Suprapubic skin (tissue), 4 donors: ENCODE measurements around the gene MYO18A. TPM values are rescaled to one million over a fixed set of nuclear protein-coding genes. Genes with fewer than 3 reads are reported as not detected.

Experiments
- DNase-seq, 2 donors: peaks; one replicate each; pipeline ENCODE4 v3.0.0-alpha.2; 2019; ENCODE audit warnings: low spot score in 2 of 2
- H3K27ac ChIP-seq: fragments of 200-600 bp; sonication (generic); one replicate; pipeline ENCODE4 v1.5.1; 2019
- H3K27me3 ChIP-seq: fragments of 200-600 bp; sonication (generic); one replicate; pipeline ENCODE4 v1.5.1; 2019
- H3K36me3 ChIP-seq: fragments of 200-600 bp; sonication (generic); one replicate; pipeline ENCODE4 v1.5.1; 2019
- H3K4me1 ChIP-seq: fragments of 200-600 bp; sonication (generic); one replicate; pipeline ENCODE4 v1.5.1; 2019
- H3K4me3 ChIP-seq: fragments of 200-600 bp; sonication (generic); one replicate; pipeline ENCODE4 v1.5.1; 2019; ENCODE audit warnings: mild to moderate bottlenecking
- H3K9me3 ChIP-seq: fragments of 200-600 bp; sonication (generic); one replicate; pipeline ENCODE4 v1.5.1; 2019
- EP300 ChIP-seq: sonication (generic); formaldehyde crosslinking; IDR thresholded peaks from one replicate; pipeline ENCODE4 v1.6.1; 2017; ENCODE audit warnings: antibody characterized with exemption
- POLR2A ChIP-seq, 2 donors: fragments of 450-650 bp; IDR thresholded peaks; one replicate each; pipeline ENCODE4 v1.6.1; 2017; ENCODE audit warnings: antibody characterized with exemption in 2 of 2, mild to moderate bottlenecking in 2 of 2, moderate library complexity in 2 of 2
- POLR2AphosphoS5 ChIP-seq, 3 donors: sonication (generic); formaldehyde crosslinking; IDR thresholded peaks; one replicate each; pipeline ENCODE4 v1.6.1; 2017; ENCODE audit warnings: antibody characterized with exemption in 3 of 3
- WGBS: methylation state at CpG from one replicate; pipeline ENCODE4 v1.1.5; 2018; 5-methylcytosine and 5-hydroxymethylcytosine counted together
- total RNA-seq, 4 donors: library from RNA; depleted of rRNA; stranded (reverse); fragments of >200 nt; gene quantifications; one replicate each; pipeline ENCODE4 v1.1.0, GENCODE V29; 2016
- TF ChIP-seq, protein P1 (sequence below), 2 donors: fragments of 200-600 bp in 1 of 2; fragments of 450-650 bp in 1 of 2; sonication (generic) in 1 of 2; IDR thresholded peaks; one replicate each; pipeline ENCODE4 v1.5.1; 2016 to 2019; ENCODE audit warnings: antibody characterized with exemption in 2 of 2, mild to moderate bottlenecking in 1 of 2, moderate library complexity in 1 of 2

MYO18A gene
- total RNA-seq, 4 donors from 2014 or later: 87.6 to 253 (median 106) TPM

DNA sequence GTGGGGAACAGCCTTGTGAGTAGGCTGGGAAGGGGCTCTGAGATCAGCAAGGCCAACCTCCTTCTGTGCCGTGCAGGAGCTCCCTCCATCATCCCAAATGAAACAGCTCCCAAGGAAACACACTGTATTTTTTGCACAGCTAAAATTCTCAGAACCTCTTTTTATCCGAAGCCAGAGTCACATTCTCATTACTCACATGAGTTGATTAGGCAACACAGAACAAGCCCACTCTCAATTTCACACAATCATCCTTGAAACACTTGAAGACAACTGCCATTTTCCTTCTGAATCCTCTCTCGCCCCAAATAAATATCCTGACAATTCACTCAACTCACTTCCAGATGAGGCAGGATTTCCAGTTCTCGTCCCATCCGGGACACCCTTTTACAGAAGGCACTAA is 66.1 kb downstream of the MYO18A start:
- no peaks in the 10 kb centered on the region for H3K9me3 ChIP-seq
- H3K4me1 ChIP-seq: peaks cover 25% of the 10 kb centered on the region
- H3K36me3 ChIP-seq: peaks cover 75% of the 10 kb centered on the region
- 85% methylated on average over 5 of the region's 5 CpGs for WGBS
- no peak overlapping the region for H3K27ac ChIP-seq
- H3K4me3 ChIP-seq: no peak overlapping the region
- TF ChIP-seq, protein P1, sequence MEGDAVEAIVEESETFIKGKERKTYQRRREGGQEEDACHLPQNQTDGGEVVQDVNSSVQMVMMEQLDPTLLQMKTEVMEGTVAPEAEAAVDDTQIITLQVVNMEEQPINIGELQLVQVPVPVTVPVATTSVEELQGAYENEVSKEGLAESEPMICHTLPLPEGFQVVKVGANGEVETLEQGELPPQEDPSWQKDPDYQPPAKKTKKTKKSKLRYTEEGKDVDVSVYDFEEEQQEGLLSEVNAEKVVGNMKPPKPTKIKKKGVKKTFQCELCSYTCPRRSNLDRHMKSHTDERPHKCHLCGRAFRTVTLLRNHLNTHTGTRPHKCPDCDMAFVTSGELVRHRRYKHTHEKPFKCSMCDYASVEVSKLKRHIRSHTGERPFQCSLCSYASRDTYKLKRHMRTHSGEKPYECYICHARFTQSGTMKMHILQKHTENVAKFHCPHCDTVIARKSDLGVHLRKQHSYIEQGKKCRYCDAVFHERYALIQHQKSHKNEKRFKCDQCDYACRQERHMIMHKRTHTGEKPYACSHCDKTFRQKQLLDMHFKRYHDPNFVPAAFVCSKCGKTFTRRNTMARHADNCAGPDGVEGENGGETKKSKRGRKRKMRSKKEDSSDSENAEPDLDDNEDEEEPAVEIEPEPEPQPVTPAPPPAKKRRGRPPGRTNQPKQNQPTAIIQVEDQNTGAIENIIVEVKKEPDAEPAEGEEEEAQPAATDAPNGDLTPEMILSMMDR (IDR thresholded peaks at IDR 0.05): no peak
- TF ChIP-seq POLR2AphosphoS5 (IDR thresholded peaks at IDR 0.05) (no peak), POLR2A (IDR thresholded peaks at IDR 0.05) (no peak), EP300 (no peak)
- no peak for DNase-seq
- no peaks in the 10 kb centered on the region for H3K27me3 ChIP-seq

- DNase-seq: no peak
- TF ChIP-seq, protein P1 (IDR thresholded peaks at IDR 0.05): no peak
- TF ChIP-seq POLR2AphosphoS5 (IDR thresholded peaks at IDR 0.05) (no peak), POLR2A (IDR thresholded peaks at IDR 0.05) (no peak), EP300 (no peak)
- peaks cover 75% of the 10 kb centered on the region for H3K36me3 ChIP-seq
- no peaks in the 10 kb centered on the region for H3K27me3 ChIP-seq
- H3K27ac ChIP-seq: no peak overlapping the region
- peaks cover 25% of the 10 kb centered on the region for H3K4me1 ChIP-seq
- no peaks in the 10 kb centered on the region for H3K9me3 ChIP-seq
- no peak overlapping the region for H3K4me3 ChIP-seq
- WGBS: 69% methylated on average over 3 of the region's 6 CpGs
Observed at GRCh38 chr17:29113334-29113733, 66.9 kb downstream of the MYO18A start.

DNA sequence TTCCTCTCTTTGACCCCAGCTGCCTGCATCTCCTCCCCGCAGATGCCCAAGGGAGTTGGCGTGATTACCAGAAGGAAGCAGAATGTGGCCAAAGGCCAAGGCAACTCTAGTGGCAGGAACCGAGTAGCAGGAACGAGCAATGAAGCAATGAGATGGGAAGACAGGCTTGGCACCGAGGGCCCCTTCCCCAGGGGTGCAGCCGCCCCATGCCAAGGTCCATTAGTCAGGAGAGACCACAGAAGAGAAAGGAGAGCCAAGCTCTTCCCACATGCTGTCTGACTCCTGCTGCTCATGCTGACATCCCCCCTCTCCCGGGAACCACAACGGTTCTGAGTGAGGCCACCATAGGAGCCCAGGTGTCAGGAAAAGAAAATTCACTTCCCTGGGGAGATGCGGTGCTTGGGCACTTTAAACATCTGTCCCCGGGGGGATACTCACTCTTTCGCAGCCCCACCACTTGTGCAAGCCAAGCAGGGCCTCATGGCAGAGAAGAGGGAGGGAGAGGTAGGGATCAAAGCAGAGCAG is 67.4 kb downstream of the MYO18A start:
- Histone ChIP-seq H3K4me3 (no peak overlapping the region), H3K4me1 (peaks cover 25% of the 10 kb centered on the region), H3K27me3 (no peaks in the 10 kb centered on the region), H3K27ac (no peak overlapping the region), H3K36me3 (peaks cover 75% of the 10 kb centered on the region), H3K9me3 (no peaks in the 10 kb centered on the region)
- DNase-seq: no peak
- TF ChIP-seq POLR2A (IDR thresholded peaks at IDR 0.05) (no peak), EP300 (no peak), POLR2AphosphoS5 (IDR thresholded peaks at IDR 0.05) (no peak)
- TF ChIP-seq, protein P1 (IDR thresholded peaks at IDR 0.05): no peak
- WGBS: 61% methylated on average over 10 of the region's 11 CpGs

GRCh38 chr17:29111816-29112499 is 68.2 kb downstream of the MYO18A start:
- Histone ChIP-seq H3K4me1 (peaks cover 22% of the 10 kb centered on the region), H3K27ac (no peak overlapping the region), H3K27me3 (no peaks in the 10 kb centered on the region), H3K9me3 (no peaks in the 10 kb centered on the region), H3K4me3 (no peak overlapping the region), H3K36me3 (peaks cover 82% of the 10 kb centered on the region)
- peak; percentile 78 to 83 for DNase-seq
- WGBS: 39% methylated on average over 12 of the region's 20 CpGs
- TF ChIP-seq, protein P1 (IDR thresholded peaks at IDR 0.05): peak; percentile 59 to 93
- no peak for TF ChIP-seq POLR2A (IDR thresholded peaks at IDR 0.05)

- H3K4me3 ChIP-seq: no peak overlapping the region
- H3K27ac ChIP-seq: no peak overlapping the region
- H3K27me3 ChIP-seq: no peaks in the 10 kb centered on the region
- peaks cover 22% of the 10 kb centered on the region for H3K4me1 ChIP-seq
- H3K36me3 ChIP-seq: peaks cover 89% of the 10 kb centered on the region
- H3K9me3 ChIP-seq: no peaks in the 10 kb centered on the region
- TF ChIP-seq POLR2A (IDR thresholded peaks at IDR 0.05) (no peak), POLR2AphosphoS5 (IDR thresholded peaks at IDR 0.05) (no peak), EP300 (no peak)
- TF ChIP-seq, protein P1 (IDR thresholded peaks at IDR 0.05): no peak
- DNase-seq: no peak
- WGBS: 89% methylated on average over 6 of the region's 16 CpGs
Observed at GRCh38 chr17:29110372-29110757, 69.8 kb downstream of the MYO18A start.
